HFFc6 (cell line): ENCODE measurements around the gene MTARC1. TPM values are rescaled to one million over a fixed set of nuclear protein-coding genes. Genes with fewer than 3 reads are reported as not detected.

Experiments used
- DNase-seq: peaks from one replicate; pipeline ENCODE4 v3.0.0-alpha.2; 2018
- H3K27ac Mint-ChIP-seq: 2 replicates; pipeline ENCODE4 v1.8.0; 2020; ENCODE audit warnings: mild to moderate bottlenecking, mixed read lengths
- H3K27me3 Mint-ChIP-seq: 2 replicates; pipeline ENCODE4 v1.8.0; 2021; ENCODE audit warnings: mild to moderate bottlenecking, moderate library complexity, mixed read lengths; ENCODE audit not compliant: insufficient read depth
- H3K36me3 Mint-ChIP-seq: 2 replicates; pipeline ENCODE4 v1.8.0; 2021; ENCODE audit warnings: low read depth, mixed read lengths
- H3K4me1 Mint-ChIP-seq: 2 replicates; pipeline ENCODE4 v1.8.0; 2020; ENCODE audit warnings: low read depth, mixed read lengths
- H3K4me3 Mint-ChIP-seq: 2 replicates; pipeline ENCODE4 v1.8.0; 2020; ENCODE audit warnings: mild to moderate bottlenecking, moderate library complexity, mixed read lengths
- H3K9me3 Mint-ChIP-seq: 2 replicates; pipeline ENCODE4 v1.8.0; 2020; ENCODE audit warnings: mild to moderate bottlenecking, mixed read lengths
- total RNA-seq, 6 experiments: library from RNA; stranded (reverse); fragmentation: NEBNext Ultra II Directional; extraction: Animal tissue kit (Norgen Biotek cat#: 25700); gene quantifications; 2 replicates in 1 of 6; 3 replicates in 5 of 6; pipeline ENCODE4 v1.2.3, GENCODE V29; 2021
- TF ChIP-seq, protein P1 (sequence below): fragments of 200-600 bp; sonication (generic); IDR thresholded peaks from 2 replicates; pipeline ENCODE4 v1.5.0; 2021; ENCODE audit warnings: antibody characterized with exemption, mild to moderate bottlenecking

The MTARC1 gene
- total RNA-seq, 6 experiments from 2014 or later = 1.1 to 1.9 (median 1.7) TPM

DNA sequence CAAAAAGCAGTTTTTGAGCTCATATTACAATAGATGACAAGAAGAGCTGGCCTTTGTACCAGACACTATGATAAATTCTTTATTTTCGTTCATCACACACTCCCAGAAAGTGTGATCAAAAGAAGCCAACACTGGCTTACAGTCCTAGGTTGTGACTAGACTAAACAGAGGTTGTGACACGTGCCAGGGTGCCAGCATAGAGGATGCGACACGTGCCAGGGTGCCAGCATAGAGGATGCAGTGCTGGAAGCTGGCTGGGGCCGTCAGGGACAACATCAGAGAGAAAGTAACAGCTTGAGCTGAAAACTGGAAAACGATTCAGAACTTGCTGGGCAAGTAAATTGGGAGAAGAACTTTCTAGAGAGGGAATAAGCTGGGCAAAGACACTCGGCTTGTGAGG is 2.2 kb downstream of the MTARC1 start:
- Mint-ChIP-seq H3K9me3 (no peaks in the 10 kb centered on the region), H3K27ac (no peak overlapping the region), H3K36me3 (no peaks in the 10 kb centered on the region), H3K4me3 (no peak overlapping the region), H3K4me1 (no peaks in the 10 kb centered on the region; the same call in 1 of the 2 replicates), H3K27me3 (peaks cover 4% of the 10 kb centered on the region)
- no peak for DNase-seq
- TF ChIP-seq, protein P1, sequence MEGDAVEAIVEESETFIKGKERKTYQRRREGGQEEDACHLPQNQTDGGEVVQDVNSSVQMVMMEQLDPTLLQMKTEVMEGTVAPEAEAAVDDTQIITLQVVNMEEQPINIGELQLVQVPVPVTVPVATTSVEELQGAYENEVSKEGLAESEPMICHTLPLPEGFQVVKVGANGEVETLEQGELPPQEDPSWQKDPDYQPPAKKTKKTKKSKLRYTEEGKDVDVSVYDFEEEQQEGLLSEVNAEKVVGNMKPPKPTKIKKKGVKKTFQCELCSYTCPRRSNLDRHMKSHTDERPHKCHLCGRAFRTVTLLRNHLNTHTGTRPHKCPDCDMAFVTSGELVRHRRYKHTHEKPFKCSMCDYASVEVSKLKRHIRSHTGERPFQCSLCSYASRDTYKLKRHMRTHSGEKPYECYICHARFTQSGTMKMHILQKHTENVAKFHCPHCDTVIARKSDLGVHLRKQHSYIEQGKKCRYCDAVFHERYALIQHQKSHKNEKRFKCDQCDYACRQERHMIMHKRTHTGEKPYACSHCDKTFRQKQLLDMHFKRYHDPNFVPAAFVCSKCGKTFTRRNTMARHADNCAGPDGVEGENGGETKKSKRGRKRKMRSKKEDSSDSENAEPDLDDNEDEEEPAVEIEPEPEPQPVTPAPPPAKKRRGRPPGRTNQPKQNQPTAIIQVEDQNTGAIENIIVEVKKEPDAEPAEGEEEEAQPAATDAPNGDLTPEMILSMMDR = no peak

DNA sequence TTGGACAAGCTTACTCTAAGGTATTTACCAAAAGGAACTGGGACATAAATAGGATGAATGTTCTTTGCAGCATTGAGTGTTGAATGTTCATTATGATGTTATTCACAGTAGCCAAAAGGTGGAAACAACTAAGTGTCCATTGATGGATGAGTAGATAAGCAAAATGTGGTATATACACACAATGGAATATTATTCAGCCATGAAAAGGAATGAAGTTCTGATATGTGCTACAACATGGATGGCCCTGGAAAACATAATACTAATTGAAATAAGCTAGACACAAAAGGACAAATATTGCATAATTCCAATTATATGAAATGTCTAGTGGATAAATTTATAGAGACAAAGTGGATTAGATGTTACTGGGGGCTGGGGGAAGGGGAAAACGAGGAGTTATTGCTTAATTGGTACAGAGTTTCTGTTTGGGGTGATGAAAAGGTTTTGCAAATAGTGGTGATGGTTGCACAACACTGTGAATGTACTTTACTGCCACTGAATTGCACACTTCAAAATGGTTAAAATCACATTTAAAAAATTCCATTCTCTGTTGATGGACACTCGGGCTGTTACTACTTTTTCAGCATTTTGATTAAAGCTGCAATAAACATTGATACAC is 2.9 kb downstream of the MTARC1 start:
- TF ChIP-seq, protein P1 = no peak

DNA sequence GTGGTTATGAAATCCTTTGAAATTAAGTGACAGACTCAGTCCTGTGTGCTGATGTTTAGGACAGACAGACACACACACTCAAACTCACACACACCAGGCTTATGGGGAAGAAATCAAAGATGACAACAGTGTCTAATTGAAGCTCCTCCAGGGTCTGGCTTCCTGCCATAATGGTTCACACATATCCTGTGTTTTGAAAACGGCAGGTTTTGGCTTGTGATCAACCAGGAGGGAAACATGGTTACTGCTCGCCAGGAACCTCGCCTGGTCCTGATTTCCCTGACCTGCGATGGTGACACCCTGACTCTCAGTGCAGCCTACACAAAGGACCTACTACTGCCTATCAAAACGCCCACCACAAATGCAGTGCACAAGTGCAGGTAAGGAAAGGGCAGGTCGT is 4.6 kb downstream of the MTARC1 start:
- TF ChIP-seq, protein P1 = no peak
- no peaks in the 10 kb centered on the region; the same call in 1 of the 2 replicates for H3K4me1 Mint-ChIP-seq
- H3K27me3 Mint-ChIP-seq = no peaks in the 10 kb centered on the region

More for the DNA sequence above, 2.9 kb downstream of the MTARC1 start:
- no peak overlapping the region for H3K4me3 Mint-ChIP-seq
- H3K27me3 Mint-ChIP-seq = peaks cover 4% of the 10 kb centered on the region
- no peaks in the 10 kb centered on the region for H3K9me3 Mint-ChIP-seq
- H3K27ac Mint-ChIP-seq = no peak overlapping the region
- H3K36me3 Mint-ChIP-seq = no peaks in the 10 kb centered on the region
- no peaks in the 10 kb centered on the region; the same call in 1 of the 2 replicates for H3K4me1 Mint-ChIP-seq
- no peak for DNase-seq

DNA sequence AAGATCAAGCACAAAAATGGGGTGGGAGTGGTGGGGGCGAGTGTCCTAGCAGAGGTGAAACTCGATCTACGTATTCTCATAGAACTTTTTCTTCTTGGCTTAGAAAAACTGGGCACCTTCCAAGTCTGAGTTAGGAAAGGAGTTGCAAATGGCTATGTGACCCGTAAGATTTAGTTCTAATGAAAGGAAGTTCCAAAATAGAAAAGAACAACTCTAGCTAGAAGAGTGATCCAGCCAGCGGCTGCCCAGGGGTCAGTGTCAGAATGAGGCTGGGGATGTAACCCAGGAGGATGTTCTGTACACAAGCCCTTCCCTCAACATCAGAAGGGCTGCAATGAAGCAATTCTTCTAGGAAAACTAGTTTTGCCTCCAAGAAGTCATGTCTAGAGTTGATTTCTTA is 5.2 kb downstream of the MTARC1 start:
- no peaks in the 10 kb centered on the region for H3K9me3 Mint-ChIP-seq
- no peak overlapping the region for H3K4me3 Mint-ChIP-seq

More for the DNA sequence above, 4.6 kb downstream of the MTARC1 start:
- Mint-ChIP-seq H3K27ac (no peak overlapping the region), H3K36me3 (no peaks in the 10 kb centered on the region), H3K9me3 (no peaks in the 10 kb centered on the region), H3K4me3 (no peak overlapping the region)
- no peak for DNase-seq

DNA sequence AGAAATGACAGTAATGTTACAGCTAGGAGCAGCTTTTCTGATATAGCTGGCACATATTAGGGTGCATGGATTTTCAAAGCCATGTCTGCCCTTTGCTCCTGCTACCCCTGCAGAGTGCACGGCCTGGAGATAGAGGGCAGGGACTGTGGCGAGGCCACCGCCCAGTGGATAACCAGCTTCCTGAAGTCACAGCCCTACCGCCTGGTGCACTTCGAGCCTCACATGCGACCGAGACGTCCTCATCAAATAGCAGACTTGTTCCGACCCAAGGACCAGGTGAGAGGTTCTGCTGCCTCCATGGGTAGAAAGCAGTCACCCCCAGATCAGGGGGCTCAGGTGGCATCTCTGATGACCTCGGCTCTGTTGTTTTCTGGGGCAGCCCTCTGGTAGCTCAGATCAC is 9.8 kb downstream of the MTARC1 start:
- no peaks in the 10 kb centered on the region for H3K36me3 Mint-ChIP-seq
- H3K4me3 Mint-ChIP-seq = no peak overlapping the region
- TF ChIP-seq, protein P1 = no peak
- no peak for DNase-seq
- no peaks in the 10 kb centered on the region for H3K9me3 Mint-ChIP-seq
- peaks cover 19% of the 10 kb centered on the region for H3K4me1 Mint-ChIP-seq
- H3K27me3 Mint-ChIP-seq = peaks cover 2% of the 10 kb centered on the region; the same call in 1 of the 2 replicates
- H3K27ac Mint-ChIP-seq = no peak overlapping the region

More for the DNA sequence above, 5.2 kb downstream of the MTARC1 start:
- H3K36me3 Mint-ChIP-seq = no peaks in the 10 kb centered on the region
- peaks cover under 1% of the 10 kb centered on the region; the same call in 1 of the 2 replicates for H3K4me1 Mint-ChIP-seq
- no peak for DNase-seq
- H3K27me3 Mint-ChIP-seq = no peaks in the 10 kb centered on the region
- TF ChIP-seq, protein P1 = no peak
- no peak overlapping the region for H3K27ac Mint-ChIP-seq
